Measurements from ENCODE around the gene ZMYND8.
A peak's percentile ranks its signal among the peaks of the same experiment; 100 is the strongest.
"Not testable (repeated sequence)": the region's sequence is repeated elsewhere in the genome, so short reads cannot be mapped to it uniquely, and the experiment has no call there.

Gene ZMYND8

DNA sequence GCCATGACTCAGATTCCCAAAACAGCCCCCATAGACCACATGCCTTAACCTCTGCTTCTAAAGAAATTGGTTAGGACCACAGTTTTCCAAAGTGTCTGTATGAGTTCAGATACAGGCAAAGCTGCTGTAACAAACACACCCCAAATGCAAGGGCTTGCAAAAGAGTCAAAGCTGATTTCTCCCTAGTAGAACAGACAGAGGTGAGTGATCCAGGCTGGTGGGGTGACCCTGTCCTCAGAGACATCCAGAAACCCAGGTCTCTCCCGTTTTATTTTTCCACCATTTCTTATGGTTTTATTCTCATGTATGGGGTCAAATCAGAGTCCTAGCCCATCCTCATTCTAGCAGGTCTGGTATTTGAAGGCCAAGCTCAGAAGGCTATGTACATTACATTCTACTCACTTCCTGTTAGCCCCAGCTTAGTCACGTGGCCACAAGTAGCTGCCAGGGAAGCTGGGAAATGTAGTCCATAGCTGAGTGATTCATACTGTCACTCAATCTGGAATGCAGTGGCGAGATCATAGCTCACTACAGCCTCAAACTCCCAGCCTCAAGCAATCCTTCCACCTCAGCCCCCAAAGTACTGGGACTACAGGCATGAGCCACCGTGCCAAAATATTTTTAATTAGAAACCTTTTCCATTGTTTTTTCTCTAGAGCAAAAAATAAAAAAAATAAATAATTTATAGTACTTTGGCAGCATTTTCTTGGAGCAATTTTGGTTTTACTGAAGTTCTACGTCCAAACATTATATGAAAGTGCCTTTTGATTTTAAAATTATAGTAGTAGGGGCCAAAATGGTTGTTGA, 175.2 kb downstream of the ZMYND8 start:
- DNase-seq (ENCODE audit: low read depth in 1 of 2, low spot score in 1 of 2): peak; percentile 87 to 90
- in situ Hi-C loops (cut with HindIII; ENCODE audit: low pct_unique_long_range_greater_than_20kb, low sequenced_read_pairs): no loop called here
- TF ChIP-seq JUND (IDR thresholded peaks at IDR 0.05; ENCODE audit: low read depth): no peak

DNA sequence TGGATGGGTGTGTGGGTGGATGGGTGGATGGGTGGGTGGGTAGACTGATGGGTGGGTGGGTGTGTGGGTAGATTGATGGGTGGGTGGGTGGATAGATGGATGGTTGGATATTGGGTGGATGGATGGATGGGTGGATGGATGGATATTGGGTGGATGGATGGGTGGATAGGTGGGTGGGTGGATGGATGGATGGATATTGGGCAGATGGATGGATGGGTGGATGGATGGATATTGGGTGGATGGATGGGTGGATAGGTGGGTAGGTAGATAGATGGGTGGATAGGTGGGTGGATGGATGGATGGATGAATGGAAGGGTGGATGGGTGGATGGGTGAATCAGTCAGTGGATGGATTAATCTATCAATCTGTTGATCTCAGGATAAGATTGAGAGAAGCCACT, 177.2 kb downstream of the ZMYND8 start:
- DNase-seq (ENCODE audit: low read depth in 1 of 2, low spot score in 1 of 2): no peak
- in situ Hi-C loops (cut with HindIII; ENCODE audit: low pct_unique_long_range_greater_than_20kb, low sequenced_read_pairs): no loop called here
- TF ChIP-seq JUND (IDR thresholded peaks at IDR 0.05; ENCODE audit: low read depth): no peak

DNA sequence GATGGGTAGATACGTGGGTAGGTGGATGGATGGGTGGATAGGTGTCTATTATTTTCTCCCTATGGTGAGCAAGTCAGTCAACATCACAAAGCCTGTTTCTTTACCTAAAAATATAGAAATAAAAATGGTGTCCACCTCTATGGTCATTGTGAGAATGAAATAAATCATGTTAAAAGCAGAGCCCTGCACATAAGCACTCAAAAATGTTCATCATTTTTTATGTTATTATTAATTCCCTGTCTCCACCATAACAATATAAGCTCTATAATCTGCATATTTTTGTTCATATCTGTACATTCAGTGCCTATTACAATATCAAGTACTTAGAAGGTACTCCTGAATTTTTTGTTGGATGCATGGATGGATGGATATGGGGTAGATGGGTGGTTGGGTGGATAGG, 177.6 kb downstream of the ZMYND8 start:
- no peak for DNase-seq (ENCODE audit: low read depth in 1 of 2, low spot score in 1 of 2)
- in situ Hi-C loops (cut with HindIII; ENCODE audit: low pct_unique_long_range_greater_than_20kb, low sequenced_read_pairs): no loop called here

DNA sequence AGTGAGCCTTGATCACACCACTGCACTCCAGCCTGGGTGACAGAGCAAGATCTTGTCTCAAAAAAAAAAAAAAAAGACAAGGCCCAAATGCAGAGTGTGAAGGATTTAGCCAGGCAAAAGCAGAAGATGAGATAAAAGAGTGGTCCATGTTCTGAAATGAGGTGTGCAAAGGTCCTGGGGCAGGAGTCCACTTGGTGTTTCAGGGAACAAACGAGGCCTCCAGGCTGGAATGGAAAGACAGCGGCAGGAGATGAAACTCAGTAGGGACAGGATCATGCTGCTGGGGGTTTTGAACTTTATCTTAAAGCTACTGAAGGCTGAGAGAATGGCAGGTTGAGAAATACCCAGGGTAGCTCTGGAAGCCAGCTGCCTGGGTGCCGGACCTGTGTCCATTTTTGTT, 178.2 kb downstream of the ZMYND8 start:
- TF ChIP-seq JUND (IDR thresholded peaks at IDR 0.05; ENCODE audit: low read depth): no peak
- no peak for DNase-seq (ENCODE audit: low read depth in 1 of 2, low spot score in 1 of 2)
- in situ Hi-C loops (cut with HindIII; ENCODE audit: low pct_unique_long_range_greater_than_20kb, low sequenced_read_pairs): no loop called here

More for the DNA sequence above, 177.6 kb downstream of the ZMYND8 start:
- no peak for TF ChIP-seq JUND (IDR thresholded peaks at IDR 0.05; ENCODE audit: low read depth)

DNA sequence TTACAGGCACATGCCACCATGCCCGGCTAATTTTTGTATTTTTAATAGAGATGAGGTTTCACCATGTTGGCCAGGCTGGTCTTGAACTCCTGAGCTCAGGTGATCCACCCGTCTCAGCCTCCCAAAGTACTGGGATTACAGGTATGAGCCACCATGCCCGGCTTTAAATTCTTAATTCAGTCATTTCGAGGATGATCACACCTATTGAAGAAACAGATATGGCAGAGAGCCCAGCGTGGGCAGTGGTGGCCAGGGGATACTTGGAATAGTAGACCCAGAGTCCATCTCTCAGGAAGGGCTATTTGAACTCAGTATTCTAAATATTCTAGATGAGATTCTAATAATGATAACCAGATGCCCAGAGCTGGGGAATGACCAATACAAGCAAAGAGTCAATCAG, 180.3 kb downstream of the ZMYND8 start:
- in situ Hi-C loops (cut with HindIII; ENCODE audit: low pct_unique_long_range_greater_than_20kb, low sequenced_read_pairs); DNase-seq (ENCODE audit: low read depth in 1 of 2, low spot score in 1 of 2): not testable (repeated sequence)

DNA sequence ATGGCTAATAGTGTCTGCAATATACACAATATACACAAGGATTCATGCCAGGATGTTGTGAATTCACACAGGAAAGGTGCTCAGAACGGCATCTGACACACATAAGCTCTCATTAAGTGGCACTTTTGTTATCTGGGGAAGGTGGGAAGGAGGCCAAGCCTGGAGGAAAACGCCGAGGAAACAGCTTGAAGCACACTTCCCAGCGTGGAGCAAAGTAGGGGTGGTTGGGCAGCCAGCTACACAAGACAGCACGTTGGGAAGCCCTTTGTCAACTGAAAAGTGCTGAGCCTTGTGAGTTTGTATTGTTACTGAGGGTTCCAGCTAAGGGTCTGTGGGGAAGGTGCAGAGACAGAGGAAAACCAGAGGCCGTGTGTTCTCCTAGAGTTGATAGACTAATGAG, 181.0 kb downstream of the ZMYND8 start:
- DNase-seq (ENCODE audit: low read depth in 1 of 2, low spot score in 1 of 2): no peak
- no peak for TF ChIP-seq JUND (IDR thresholded peaks at IDR 0.05; ENCODE audit: low read depth)
- in situ Hi-C loops (cut with HindIII; ENCODE audit: low pct_unique_long_range_greater_than_20kb, low sequenced_read_pairs): no loop called here

DNA sequence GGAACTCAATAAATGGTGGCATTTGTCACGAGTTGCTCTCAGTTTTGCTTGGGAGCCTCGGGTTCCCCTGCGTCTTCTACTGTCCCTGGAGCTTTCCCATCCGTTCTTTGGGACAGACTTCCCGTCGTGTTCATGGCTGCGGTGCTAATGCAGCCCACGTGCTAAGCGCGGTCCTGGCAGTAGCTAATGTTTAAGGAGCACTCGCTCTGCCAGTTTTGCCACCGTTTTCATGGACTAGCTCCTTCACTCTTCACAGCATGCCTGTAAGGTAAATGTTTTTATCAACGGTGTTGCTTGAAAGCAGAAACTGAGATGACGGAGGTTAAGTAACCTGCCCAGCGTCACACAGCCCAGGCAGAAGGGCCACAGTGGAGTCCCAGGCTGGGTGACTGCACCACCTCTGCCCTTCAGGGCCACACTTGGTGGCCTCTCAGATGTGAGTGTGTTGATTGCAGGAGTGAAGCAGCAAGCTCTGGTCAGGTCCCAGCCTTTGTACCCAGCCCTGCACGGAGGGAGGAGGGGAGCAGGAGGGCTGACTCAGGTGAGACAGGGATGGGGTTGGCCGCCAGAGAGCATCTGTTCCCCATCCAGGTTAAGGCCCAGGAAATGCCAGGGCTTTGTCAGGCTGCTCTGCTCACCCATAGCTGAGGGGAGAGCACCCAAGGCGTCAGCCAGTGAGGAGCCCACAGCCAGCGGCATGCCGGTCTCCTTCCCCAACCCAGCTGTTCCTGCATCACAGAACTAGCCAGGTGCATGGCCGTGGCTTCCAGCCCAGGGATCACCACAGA, 181.8 kb downstream of the ZMYND8 start:
- DNase-seq (ENCODE audit: low read depth in 1 of 2, low spot score in 1 of 2): no peak
- in situ Hi-C loops (cut with HindIII; ENCODE audit: low pct_unique_long_range_greater_than_20kb, low sequenced_read_pairs): no loop called here

DNA sequence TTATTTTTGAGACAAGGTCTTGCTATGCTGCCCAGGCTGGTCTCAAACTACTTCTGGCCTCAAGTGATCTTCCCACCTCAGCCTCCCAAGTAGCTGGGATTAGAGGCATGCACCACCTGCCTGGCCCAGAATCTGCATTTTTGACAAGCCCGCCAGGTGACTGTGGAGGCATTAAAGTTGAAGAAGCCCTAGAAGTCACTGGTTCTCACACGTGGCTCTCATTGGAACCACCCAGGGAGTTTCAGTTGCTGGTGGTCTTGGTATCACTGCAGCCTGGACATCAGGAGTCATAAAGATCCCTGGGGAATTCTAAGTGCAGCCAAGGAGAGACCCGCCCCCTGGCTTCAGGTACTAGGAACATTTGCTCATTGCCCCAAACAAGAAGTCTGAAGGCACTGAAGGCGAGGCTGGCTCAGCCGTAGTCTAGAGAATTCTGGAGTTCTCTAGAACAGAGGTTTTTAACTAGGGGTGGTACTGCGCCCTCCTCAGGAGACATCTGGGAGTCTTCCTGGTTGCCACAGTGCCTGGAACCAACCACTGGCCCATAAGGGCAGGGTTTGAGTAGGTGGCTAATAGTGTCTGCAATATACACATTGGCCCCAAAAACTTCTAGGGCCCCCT, 182.8 kb downstream of the ZMYND8 start:
- TF ChIP-seq JUND (IDR thresholded peaks at IDR 0.05; ENCODE audit: low read depth): no peak
- DNase-seq (ENCODE audit: low read depth in 1 of 2, low spot score in 1 of 2): no peak
- in situ Hi-C loops (cut with HindIII; ENCODE audit: low pct_unique_long_range_greater_than_20kb, low sequenced_read_pairs): no loop called here

More for the DNA sequence above, 181.8 kb downstream of the ZMYND8 start:
- no peak for TF ChIP-seq JUND (IDR thresholded peaks at IDR 0.05; ENCODE audit: low read depth)

DNA sequence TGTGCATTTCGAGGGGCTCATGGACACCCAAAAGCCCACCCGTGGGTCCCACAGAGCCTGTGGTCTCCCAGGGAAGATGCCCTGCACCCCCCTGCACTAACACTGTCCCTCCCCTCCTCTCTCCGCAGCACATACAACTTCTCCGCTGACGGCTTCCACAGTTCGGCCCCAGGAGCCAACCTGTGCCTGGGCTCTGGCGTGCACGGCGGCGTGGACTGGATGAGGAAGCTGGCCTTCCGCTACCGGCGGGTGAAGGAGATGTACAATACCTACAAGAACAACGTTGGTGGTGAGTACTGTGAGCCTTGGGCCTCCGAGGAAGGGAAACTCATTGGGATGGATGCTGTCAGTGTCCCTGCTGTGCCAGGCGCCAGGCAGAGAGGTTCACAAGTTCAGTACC, 183.9 kb downstream of the ZMYND8 start:
- TF ChIP-seq JUND (IDR thresholded peaks at IDR 0.05; ENCODE audit: low read depth): no peak
- in situ Hi-C loops (cut with HindIII; ENCODE audit: low pct_unique_long_range_greater_than_20kb, low sequenced_read_pairs): no loop called here
- no peak for DNase-seq (ENCODE audit: low read depth in 1 of 2, low spot score in 1 of 2)

DNA sequence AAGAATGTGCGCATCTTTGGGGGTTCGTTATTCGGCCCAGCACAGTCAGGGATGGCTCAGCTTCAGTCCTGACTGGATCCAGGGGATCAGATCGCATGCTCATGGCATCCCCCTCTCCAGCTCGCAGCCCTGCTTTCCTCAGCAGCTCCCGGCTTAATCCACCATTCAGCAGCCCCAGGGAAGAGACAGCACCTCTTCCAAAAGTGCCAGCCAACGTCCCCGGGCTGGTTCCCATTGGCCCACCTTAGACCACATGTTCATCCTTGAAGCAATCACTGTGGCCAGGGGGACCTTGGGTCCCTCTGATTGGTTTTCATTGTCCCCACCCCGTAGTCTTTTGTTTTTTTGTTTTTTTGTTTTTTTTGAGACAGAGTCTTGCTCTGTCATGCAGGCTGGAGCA, 188.7 kb downstream of the ZMYND8 start:
- no peak for TF ChIP-seq JUND (IDR thresholded peaks at IDR 0.05; ENCODE audit: low read depth)
- in situ Hi-C loops (cut with HindIII; ENCODE audit: low pct_unique_long_range_greater_than_20kb, low sequenced_read_pairs): no loop called here
- no peak for DNase-seq (ENCODE audit: low read depth in 1 of 2, low spot score in 1 of 2)

DNA sequence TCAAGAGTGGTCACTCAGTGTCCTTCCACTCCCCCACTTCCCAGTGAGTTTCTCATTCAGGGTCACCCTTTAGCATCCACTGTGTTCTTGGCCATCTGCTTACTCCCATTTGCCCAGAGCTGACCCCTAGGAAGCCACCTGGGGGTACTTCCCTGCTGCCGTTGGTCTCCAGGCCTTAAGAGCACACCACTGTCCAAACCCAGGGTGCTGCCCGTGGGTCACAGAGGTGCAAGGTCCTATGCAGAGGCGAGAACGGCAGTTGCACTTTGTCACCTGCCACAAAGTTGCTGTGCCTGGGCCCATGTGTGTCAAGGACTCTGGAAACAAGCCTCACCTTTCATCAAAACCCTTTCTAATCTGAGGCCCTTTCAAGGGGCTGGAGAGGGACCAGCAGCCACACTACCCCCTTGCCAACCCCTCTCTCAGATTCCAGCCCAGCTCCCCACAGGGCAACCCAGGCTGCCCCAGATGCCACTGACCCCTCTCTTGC, 191.1 kb downstream of the ZMYND8 start:
- no peak for TF ChIP-seq JUND (IDR thresholded peaks at IDR 0.05; ENCODE audit: low read depth)
- no peak for DNase-seq (ENCODE audit: low read depth in 1 of 2, low spot score in 1 of 2)
- in situ Hi-C loops (cut with HindIII; ENCODE audit: low pct_unique_long_range_greater_than_20kb, low sequenced_read_pairs): no loop called here

DNA sequence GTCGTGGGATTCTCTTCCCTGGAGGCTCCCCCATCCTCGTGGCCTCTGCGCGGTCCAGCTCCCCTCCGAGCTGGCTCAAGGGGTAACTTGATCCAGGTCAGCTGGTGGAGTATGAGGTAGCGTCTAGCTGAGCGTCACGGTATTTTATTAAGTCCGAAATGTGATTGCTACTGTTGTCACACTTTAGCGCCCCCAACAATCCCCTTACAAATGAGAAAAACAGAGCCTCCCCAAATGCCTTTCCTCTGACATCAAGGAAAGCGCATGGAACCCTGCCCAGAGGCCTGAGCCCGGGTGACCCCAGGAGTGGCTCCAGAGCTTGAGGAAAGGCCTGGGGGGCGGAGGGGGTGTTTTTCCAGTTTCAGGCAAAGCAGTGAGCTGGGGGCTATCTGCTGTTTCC, 192.4 kb downstream of the ZMYND8 start:
- TF ChIP-seq JUND (IDR thresholded peaks at IDR 0.05; ENCODE audit: low read depth): no peak
- in situ Hi-C loops (cut with HindIII; ENCODE audit: low pct_unique_long_range_greater_than_20kb, low sequenced_read_pairs): no loop called here
- DNase-seq (ENCODE audit: low read depth in 1 of 2, low spot score in 1 of 2): no peak

DNA sequence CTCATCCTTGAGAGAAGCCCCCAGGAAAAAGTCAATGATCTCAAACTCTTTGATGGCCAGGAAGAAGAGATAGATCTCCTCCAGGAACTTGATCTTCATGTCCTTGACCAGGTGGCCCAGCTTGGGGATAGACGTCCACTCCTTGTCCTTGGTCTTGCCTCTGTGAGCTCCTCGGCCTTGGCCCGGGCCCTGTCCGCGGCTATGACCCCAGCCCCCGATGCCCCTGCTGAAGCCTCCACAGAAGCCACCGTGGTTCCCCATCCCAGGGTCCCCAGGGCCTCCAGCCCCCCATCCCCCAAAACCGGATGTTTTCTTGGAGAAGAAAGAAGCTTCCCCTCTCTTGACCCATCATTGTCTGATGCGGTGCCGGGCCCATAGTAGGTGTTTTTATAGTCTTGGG, 195.1 kb downstream of the ZMYND8 start:
- DNase-seq (ENCODE audit: low read depth in 1 of 2, low spot score in 1 of 2): no peak
- no peak for TF ChIP-seq JUND (IDR thresholded peaks at IDR 0.05; ENCODE audit: low read depth)
- in situ Hi-C loops (cut with HindIII; ENCODE audit: low pct_unique_long_range_greater_than_20kb, low sequenced_read_pairs): no loop called here
